A549 treated with GW870086 at 1 μM for 4 hours (cell line): Measurements from ENCODE around the gene SLC2A11. TPM values are rescaled to one million over a fixed set of nuclear protein-coding genes. Genes with fewer than 3 reads are reported as not detected.

Source experiments
- total RNA-seq: library from RNA; stranded (reverse); fragments of 200-300 nt; extraction: Qiagen RNA extraction; gene quantifications from 5 replicates; pipeline ENCODE4 v1.2.3, GENCODE V29; 2022; ENCODE audit warnings: low read depth

Gene SLC2A11
- 8.0 to 10.4 TPM (median 8.7 TPM) in 5 replicates for total RNA-seq

GRCh38 chr22:23857606-23858483, at the start of gene SLC2A11:
Gene SLC2A11 (plus strand): TSS chr22:23857875. CDS start chr22:23858000, 125 bp downstream.

GRCh38 chr22:23838681-23839468, 18.8 kb upstream of the SLC2A11 start, which contains the start of gene DERL3:
Gene DERL3 (minus strand): TSS chr22:23839006. CDS start chr22:23838987, 19 bp downstream.

GRCh38 chr22:23893945-23894709, 36.5 kb downstream of the SLC2A11 start, which contains the start of gene MIF:
Gene MIF (plus strand): TSS chr22:23894383. CDS start chr22:23894475, 92 bp downstream.

Other genes with a start within 250 kb of the SLC2A11 start
- 0.16 to 0.36 TPM (median 0.21 TPM) in 4 of 5 replicates, not detected in the other for gene DRICH1, start 225.6 kb upstream of the SLC2A11 start, total RNA-seq
- gene RGL4, start 166.9 kb upstream of the SLC2A11 start, total RNA-seq: not detected in 5 replicates
- gene ZNF70, start 106.8 kb upstream of the SLC2A11 start, total RNA-seq: 0.71 to 1.2 TPM (median 0.95 TPM) in 5 replicates
- gene VPREB3, start 103.5 kb upstream of the SLC2A11 start, total RNA-seq: 0.58 to 1.2 TPM (median 0.68 TPM) in 4 of 5 replicates, not detected in the other
- not detected in 5 replicates for gene C22orf15, start 94.9 kb upstream of the SLC2A11 start, total RNA-seq
- 88.7 to 210 TPM (median 182 TPM) in 5 replicates for gene CHCHD10, start 89.9 kb upstream of the SLC2A11 start, total RNA-seq
- gene MMP11, start 85.0 kb upstream of the SLC2A11 start, total RNA-seq: 0.21 to 0.50 TPM (median 0.36 TPM) in 5 replicates
- gene SMARCB1, start 70.9 kb upstream of the SLC2A11 start, total RNA-seq: 44.9 to 52.5 TPM (median 49.9 TPM) in 5 replicates
- 0.23 to 0.60 TPM (median 0.38 TPM) in 5 replicates for gene DERL3, start 18.9 kb upstream of the SLC2A11 start, total RNA-seq
- 566 to 943 TPM (median 912 TPM) in 5 replicates for gene MIF, start 36.5 kb downstream of the SLC2A11 start, total RNA-seq
- 0.26 to 0.54 TPM (median 0.37 TPM) in 4 of 5 replicates, not detected in the other for gene GSTT2B, start 103.3 kb downstream of the SLC2A11 start, total RNA-seq
- gene DDTL, start 109.0 kb downstream of the SLC2A11 start, total RNA-seq: 1.1 to 2.2 TPM (median 1.7 TPM) in 5 replicates
- gene DDT, start 116.6 kb downstream of the SLC2A11 start, total RNA-seq: 129 to 161 TPM (median 156 TPM) in 5 replicates
- 0.29 TPM in 1 of 5 replicates, not detected in the others for gene GSTT2, start 122.3 kb downstream of the SLC2A11 start, total RNA-seq
- gene GSTT4, start 147.6 kb downstream of the SLC2A11 start, total RNA-seq: not detected in 5 replicates
- 25.5 to 32.6 TPM (median 31.7 TPM) in 5 replicates for gene CABIN1, start 153.4 kb downstream of the SLC2A11 start, total RNA-seq